Endothelial cell of umbilical vein (primary cell): ENCODE measurements around the gene SAE1. TPM values are rescaled to one million over a fixed set of nuclear protein-coding genes. Genes with fewer than 3 reads are reported as not detected.
A peak's percentile ranks its signal among the peaks of the same experiment; 100 is the strongest.

ENCODE experiments used
- Bru-seq: library from RNA; stranded (reverse); fragments of 400-500 nt; gene quantifications from one replicate; lab custom pipeline; 2021; lab: Mats Ljungman, UMichigan
- BruChase-seq, 2 experiments: library from RNA; stranded (reverse); fragments of 400-500 nt; gene quantifications; one replicate each; lab custom pipeline; 2021; lab: Mats Ljungman, UMichigan
- BruUV-seq: library from RNA; stranded (reverse); fragments of 400-500 nt; replicated peaks from 2 replicates; lab custom pipeline; 2021; lab: Mats Ljungman, UMichigan
- CTCF ChIA-PET: fragments of 300-600, 350-600 bp; sonication (Branson Sonifier 250); formaldehyde crosslinking; loops from one replicate; lab custom pipeline; 2021; ENCODE audit warnings: antibody characterized with exemption, inconsistent platforms; lab: Charles Lee
- POLR2A ChIA-PET: fragments of 300-600, 350-600 bp; sonication (Branson Sonifier 250); formaldehyde crosslinking; loops from one replicate; lab custom pipeline; 2021; ENCODE audit warnings: antibody characterized with exemption, inconsistent platforms; lab: Charles Lee
- DNase-seq: peaks from one replicate; pipeline ENCODE4 v3.0.0-alpha.2; 2011; ENCODE audit warnings: low read depth, low spot score
- FAIRE-seq: peaks from 2 replicates; lab custom pipeline; 2011; peaks lifted over from hg19 to GRCh38; lab: Jason Lieb, UNC
- H2AFZ ChIP-seq: 2 replicates; pipeline ENCODE4 v1.6.0; 2012; ENCODE audit warnings: low read depth, low read length, control low read depth, inconsistent platforms
- H3K27ac ChIP-seq: 2 replicates; pipeline ENCODE4 v1.5.1; 2011; ENCODE audit warnings: low read depth, mild to moderate bottlenecking, control low read depth, low read length, moderate library complexity; ENCODE audit not compliant: insufficient read depth
- H3K27me3 ChIP-seq, 2 experiments: 2 replicates each; pipeline versions ENCODE4 v1.6.0 to v1.6.1; 2011; ENCODE audit warnings: low read length in 2 of 2, mixed read lengths in 1 of 2; ENCODE audit not compliant: control insufficient read depth in 2 of 2, insufficient read depth in 2 of 2
- H3K36me3 ChIP-seq, 2 experiments: 2 replicates in 1 of 2; 3 replicates in 1 of 2; pipeline ENCODE4 v1.5.1; 2011; ENCODE audit warnings: low read length in 2 of 2, mild to moderate bottlenecking in 1 of 2, moderate library complexity in 1 of 2; ENCODE audit not compliant: control insufficient read depth in 2 of 2, insufficient read depth in 2 of 2; ENCODE audit errors: extremely low read depth in 1 of 2
- H3K4me1 ChIP-seq: 3 replicates; pipeline ENCODE4 v1.5.1; 2011; ENCODE audit warnings: mild to moderate bottlenecking, low read length; ENCODE audit not compliant: control insufficient read depth, insufficient read depth; ENCODE audit errors: extremely low read depth
- H3K4me2 ChIP-seq: 2 replicates; pipeline ENCODE4 v1.6.1; 2011; ENCODE audit warnings: low read length, control low read depth, mixed read lengths; ENCODE audit not compliant: insufficient read depth
- H3K4me3 ChIP-seq, 3 experiments: fragments of 200-600 bp in 1 of 3; sonication (generic), shearing (Covaris generic) in 1 of 3; replicated peaks in 1 of 3; 2 replicates each; pipeline ENCODE4 v1.5.1; 2011 to 2016; ENCODE audit warnings: control low read depth in 3 of 3, low read length in 3 of 3, mild to moderate bottlenecking in 2 of 3, inconsistent platforms in 1 of 3, low read depth in 1 of 3, moderate library complexity in 1 of 3; ENCODE audit not compliant: insufficient read depth in 1 of 3
- H3K79me2 ChIP-seq: 2 replicates; pipeline ENCODE4 v1.6.0; 2012; ENCODE audit warnings: low read length, inconsistent platforms; ENCODE audit not compliant: control insufficient read depth, insufficient read depth
- H3K9ac ChIP-seq: replicated peaks from 2 replicates; pipeline ENCODE3; 2011; ENCODE audit warnings: low read length, control low read depth; ENCODE audit not compliant: insufficient read depth; ENCODE audit errors: extremely low read depth
- H3K9me1 ChIP-seq: replicated peaks from 3 replicates; pipeline ENCODE4 v1.6.0; 2011; ENCODE audit warnings: mild to moderate bottlenecking, low read length; ENCODE audit not compliant: control insufficient read depth, insufficient read depth; ENCODE audit errors: extremely low read depth
- H3K9me3 ChIP-seq: replicated peaks from 2 replicates; pipeline ENCODE4 v1.5.1; 2012; ENCODE audit warnings: low read length, inconsistent platforms; ENCODE audit not compliant: control insufficient read depth, insufficient read depth
- H4K20me1 ChIP-seq: replicated peaks from 2 replicates; pipeline ENCODE3; 2011; ENCODE audit warnings: mild to moderate bottlenecking, low read length; ENCODE audit not compliant: control insufficient read depth, insufficient read depth; ENCODE audit errors: extremely low read depth
- CTCF ChIP-seq, 2 donors: IDR thresholded peaks; 1 replicate in 1 of 2; 2 replicates in 1 of 2; pipeline ENCODE4 v1.5.1; 2011; ENCODE audit warnings: low read length in 2 of 2, mild to moderate bottlenecking in 2 of 2, moderate library complexity in 2 of 2, control low read depth in 1 of 2, inconsistent platforms in 1 of 2, low read depth in 1 of 2; ENCODE audit not compliant: insufficient read depth in 1 of 2; ENCODE audit errors: extremely low read depth in 1 of 2
- EZH2 ChIP-seq: IDR thresholded peaks from 2 replicates; pipeline ENCODE4 v1.6.1; 2012; ENCODE audit warnings: borderline replicate concordance, low read depth, mild to moderate bottlenecking, moderate library complexity, low read length, inconsistent platforms; ENCODE audit not compliant: severe bottlenecking
- FOS ChIP-seq: IDR thresholded peaks from 2 replicates; pipeline ENCODE4 v1.6.1; 2011; ENCODE audit warnings: mild to moderate bottlenecking, low read length, moderate library complexity, borderline replicate concordance; ENCODE audit not compliant: insufficient read depth
- GATA2 ChIP-seq: IDR thresholded peaks from 2 replicates; pipeline ENCODE4 v1.7.0; 2011; ENCODE audit warnings: low read depth, mild to moderate bottlenecking, moderate library complexity, mixed read lengths, low read length; ENCODE audit not compliant: insufficient read length, insufficient read depth
- JUN ChIP-seq: IDR thresholded peaks from 2 replicates; pipeline ENCODE4 v1.6.1; 2011; ENCODE audit warnings: borderline replicate concordance, low read depth; ENCODE audit not compliant: insufficient read length, insufficient read depth
- MAX ChIP-seq: IDR thresholded peaks from 2 replicates; pipeline ENCODE4 v1.6.1; 2011; ENCODE audit not compliant: insufficient read depth, insufficient read length
- MYC ChIP-seq: IDR thresholded peaks from one replicate; pipeline ENCODE4 v1.6.1; 2011; ENCODE audit warnings: mild to moderate bottlenecking, low read depth, low read length
- POLR2A ChIP-seq: IDR thresholded peaks from 2 replicates; pipeline ENCODE4 v1.6.1; 2012; ENCODE audit warnings: low read depth, mild to moderate bottlenecking, control low read depth, low read length
- POLR2AphosphoS5 ChIP-seq: IDR thresholded peaks from 2 replicates; pipeline ENCODE4 v1.6.1; 2012; ENCODE audit warnings: low read depth, mild to moderate bottlenecking, control low read depth, low read length, moderate library complexity; ENCODE audit not compliant: insufficient read depth
- dilution Hi-C: fragments of 300-500 bp; cut with MboI; formaldehyde crosslinking; loops from one replicate; pipeline ENCODE4 v1.15.0; 2019; ENCODE audit warnings: low sequenced_read_pairs; ENCODE audit not compliant: extremely low pct_ligation_motif_present
- intact Hi-C: fragments of 100-400 bp; cut with micrococcal nuclease; formaldehyde crosslinking; loops from one replicate; pipeline ENCODE4 v1.10.0; 2022
- long read RNA-seq: library from polyadenylated mRNA; stranded (forward); transcript quantifications from one replicate; pipeline ENCODE4 v2.0.0, GENCODE V29; 2021
- polyA minus RNA-seq, 3 experiments: library from RNA; depleted of rRNA, polyadenylated mRNA; stranded (reverse); fragments of >200 nt; gene quantifications; 1 replicate in 1 of 3; 2 replicates in 2 of 3; pipeline ENCODE4 v1.2.3, GENCODE V29; 2011
- polyA plus RNA-seq, 4 experiments: library from polyadenylated mRNA; depleted of rRNA in 3 of 4; stranded (reverse) in 3 of 4; unstranded in 1 of 4; fragments of >200 nt; gene quantifications; 2 replicates each; pipeline versions ENCODE4 v1.2.1 to v1.2.3, GENCODE V29; 2011 to 2012; ENCODE audit warnings: missing spikeins in 1 of 4
- total RNA-seq: library from RNA; stranded (reverse); gene quantifications from 2 replicates; pipeline ENCODE4 v1.2.3, GENCODE V29; 2021

Gene SAE1
- total RNA-seq (219 and 223 TPM in 2 replicates), polyA plus RNA-seq (145 and 165 TPM in 2 replicates), polyA minus RNA-seq (107 and 111 TPM in 2 replicates), Bru-seq, nascent RNA (percentile 90 among the genes with signal in this experiment), BruChase-seq, experiment 1, labeled RNA remaining after a 6-hour chase (percentile 93 among the genes with signal in this experiment), BruChase-seq, experiment 2, labeled RNA remaining after a 2-hour chase (percentile 87 among the genes with signal in this experiment)
- polyA plus RNA-seq (2011; cell fraction: cytosol; rRNA removed) = 219 and 237 TPM in 2 replicates
- polyA plus RNA-seq (2011; cell fraction: nucleus; rRNA removed) = 101 and 130 TPM in 2 replicates
- polyA plus RNA-seq (2012) = 191 and 235 TPM in 2 replicates
- 50.6 TPM for polyA minus RNA-seq (2011; cell fraction: cytosol; rRNA and poly(A)+ RNA removed)
- 25.6 and 34.4 TPM in 2 replicates for polyA minus RNA-seq (2011; cell fraction: nucleus; rRNA and poly(A)+ RNA removed)
- long read RNA-seq, transcript SAE1-201 (9 exons, 2,049 nt) = major isoform, 785 of 1,132 reads
- long read RNA-seq, transcript SAE1-202 (8 exons, 1,851 nt) = minor isoform, 52 of 1,132 reads
- long read RNA-seq, partial matches to known transcripts = 34 of 1,132 reads
- long read RNA-seq, other reads (novel, unspliced or antisense) = 257 of 1,132 reads

- Histone ChIP-seq H3K4me1 (peaks cover 30% of the 10 kb centered on the region), H3K27ac (peak within 1 kb of the TSS; percentile 78), H3K27me3 (no peaks in the 10 kb centered on the region), H3K4me3 (peak within 1 kb of the TSS; percentile 76 to 93 (median 82)), H4K20me1 (no peaks in the 10 kb centered on the region), H3K9me3 (no peaks in the 10 kb centered on the region), H3K9ac (peak within 1 kb of the TSS; percentile 94), H3K9me1 (no peaks in the 10 kb centered on the region), H3K4me2 (peak within 1 kb of the TSS; percentile 74), H3K79me2 (peaks cover 48% of the 10 kb centered on the region), H3K36me3 (no peaks in the 10 kb centered on the region), H2AFZ (peak within 1 kb of the TSS; percentile 55)
- FAIRE-seq (peak; percentile 99), DNase-seq (peak; percentile 99)
- CTCF ChIA-PET = interaction anchor here (0.9 to 5.0 kb wide), 13 partner anchors 9 to 118 kb away, joined by 3 to 30 read pairs (median 7); partner anchors contain the start of gene ZC3H4
- intact Hi-C loops (loop anchor here (2.0 to 5.0 kb wide), 2 partner anchors 18 to 268 kb away; partner anchors contain the start of genes ARHGAP35 and ZC3H4), dilution Hi-C loops (no loop called here)
- TF ChIP-seq MAX (peak; percentile 100), EZH2 (no peak), POLR2A (peak; percentile 75), GATA2 (no peak), MYC (peak; percentile 61), FOS (no peak), JUN (no peak), POLR2AphosphoS5 (peak; percentile 85), CTCF (IDR thresholded peaks at IDR 0.05; ENCODE audit: extremely low read depth in 1 of 2, insufficient read depth in 1 of 2, low read depth in 1 of 2, low read length in 2 of 2) (peak; percentile 39 to 64)
- POLR2A ChIA-PET = interaction anchor here (0.6 to 1.5 kb wide), 2 partner anchors 17 to 20 kb away, joined by 3 to 9 read pairs; partner anchors contain the start of gene ZC3H4
- no TSS peak for BruUV-seq
These were observed at the start of gene SAE1 for GRCh38 chr19:47130589-47131227. SAE1 (plus strand) TSS chr19:47130835; CDS start chr19:47130931, 96 bp downstream.
